Mononuclear cell (primary cell): ENCODE measurements around the gene DYNLT4. TPM values are rescaled to one million over a fixed set of nuclear protein-coding genes. Genes with fewer than 3 reads are reported as not detected.

ENCODE experiments used
- H3K27me3 ChIP-seq: 2 replicates; pipeline ENCODE4 v1.6.0; 2011; ENCODE audit warnings: low read length, control low read depth; ENCODE audit not compliant: insufficient read depth
- H3K4me1 ChIP-seq: 2 replicates; pipeline ENCODE4 v1.5.1; 2011; ENCODE audit warnings: mild to moderate bottlenecking, low read length, control low read depth; ENCODE audit not compliant: insufficient read depth
- H3K4me3 ChIP-seq: 2 replicates; pipeline ENCODE4 v1.5.1; 2011; ENCODE audit warnings: mild to moderate bottlenecking, low read length, moderate library complexity
- H3K9me3 ChIP-seq: 2 replicates; pipeline ENCODE4 v1.5.1; 2011; ENCODE audit warnings: low read depth, mild to moderate bottlenecking, control low read depth, low read length
- total RNA-seq: library from RNA; depleted of rRNA; stranded (reverse); fragments of >200 nt; gene quantifications from one replicate; pipeline ENCODE4 v1.2.3, GENCODE V29; 2012

Gene DYNLT4
- total RNA-seq, 1 donor, result 4.6 TPM

DNA sequence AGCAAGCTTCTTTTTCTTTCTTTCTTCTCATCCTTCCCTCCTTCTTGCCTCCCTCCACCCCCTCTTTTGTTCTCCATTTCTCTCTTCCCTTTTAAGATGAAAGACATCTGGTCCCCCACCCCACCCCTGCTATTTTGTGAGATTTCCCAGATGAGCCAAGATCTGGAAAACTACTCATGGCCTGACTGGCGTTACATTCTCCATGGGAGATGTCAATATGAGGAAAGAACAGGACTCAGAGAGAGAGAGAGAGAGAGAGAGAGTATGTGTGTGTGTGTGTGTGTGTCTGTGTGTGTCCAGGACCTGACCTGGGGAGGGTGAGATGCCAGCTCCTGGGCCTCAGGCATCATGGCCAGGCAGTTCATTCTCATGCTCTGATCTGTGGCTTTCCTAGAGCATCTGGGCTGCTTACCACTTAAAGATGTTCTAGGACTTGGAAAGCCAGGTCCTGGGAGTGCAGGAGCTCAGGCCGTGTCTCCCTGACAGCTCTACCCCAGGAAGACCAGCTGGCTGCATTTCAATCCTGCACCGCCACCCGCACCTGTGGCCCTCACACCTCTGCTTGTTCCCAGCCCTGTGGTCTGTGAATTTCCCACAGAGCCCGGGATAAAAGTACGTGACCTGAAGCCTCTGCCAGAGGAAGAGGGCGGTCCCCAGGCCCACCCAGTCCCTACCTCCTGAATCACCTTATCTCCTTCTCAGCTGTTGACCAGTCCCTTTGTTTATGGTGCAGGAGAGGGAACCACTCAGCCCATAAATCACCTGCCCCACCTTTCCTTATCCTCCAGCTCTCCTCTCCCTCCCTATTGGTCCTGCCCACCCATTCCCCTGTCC is 16.0 kb downstream of the DYNLT4 start:
- Histone ChIP-seq H3K27me3 (no peaks in the 10 kb centered on the region), H3K4me1 (peaks cover 5% of the 10 kb centered on the region), H3K4me3 (no peak overlapping the region), H3K9me3 (no peaks in the 10 kb centered on the region)

DNA sequence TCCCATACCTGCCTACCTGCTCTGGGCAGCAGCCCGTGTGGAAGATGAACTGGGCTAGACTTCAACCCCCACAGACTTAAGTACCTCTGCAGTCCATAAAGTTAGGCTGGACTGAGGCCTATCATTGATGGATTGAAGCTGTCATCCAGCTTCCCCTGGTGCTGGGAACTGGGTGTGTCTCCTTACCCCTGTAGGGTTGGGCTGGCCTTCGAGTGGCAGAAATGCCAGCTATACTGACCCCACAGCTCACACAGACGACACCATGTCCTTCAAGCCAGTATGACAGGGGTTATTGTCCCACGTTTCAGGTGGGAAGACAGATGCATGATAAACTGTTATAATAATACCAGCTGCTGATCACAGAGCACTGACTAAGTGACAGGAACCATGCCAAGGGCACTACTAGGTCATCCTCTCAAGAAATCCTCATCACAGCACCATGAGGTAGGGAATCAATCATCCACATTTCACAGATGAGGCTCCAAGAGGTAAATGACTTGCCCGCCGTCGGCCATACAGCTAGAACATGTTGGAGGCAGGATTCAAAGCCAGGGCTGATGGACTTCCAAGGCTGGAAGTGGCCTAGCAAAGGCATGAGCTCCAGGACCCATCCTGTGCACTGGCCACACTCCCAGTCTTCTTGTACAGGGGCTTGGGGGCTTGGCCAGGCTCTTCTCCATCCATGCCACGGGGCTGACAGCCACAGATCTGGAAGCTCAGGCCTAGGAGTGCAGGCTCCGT is 18.9 kb downstream of the DYNLT4 start, which contains the start of gene BEST4:
TSS of gene BEST4 (minus strand) at position 51 of the 741 bp plus-strand sequence. CDS start 465 bp downstream, outside the sequence.
- peaks cover 31% of the 10 kb centered on the region for H3K4me1 ChIP-seq
- no peaks in the 10 kb centered on the region for H3K9me3 ChIP-seq
- H3K27me3 ChIP-seq, result no peaks in the 10 kb centered on the region
- no peak within 1 kb of the TSS for H3K4me3 ChIP-seq

DNA sequence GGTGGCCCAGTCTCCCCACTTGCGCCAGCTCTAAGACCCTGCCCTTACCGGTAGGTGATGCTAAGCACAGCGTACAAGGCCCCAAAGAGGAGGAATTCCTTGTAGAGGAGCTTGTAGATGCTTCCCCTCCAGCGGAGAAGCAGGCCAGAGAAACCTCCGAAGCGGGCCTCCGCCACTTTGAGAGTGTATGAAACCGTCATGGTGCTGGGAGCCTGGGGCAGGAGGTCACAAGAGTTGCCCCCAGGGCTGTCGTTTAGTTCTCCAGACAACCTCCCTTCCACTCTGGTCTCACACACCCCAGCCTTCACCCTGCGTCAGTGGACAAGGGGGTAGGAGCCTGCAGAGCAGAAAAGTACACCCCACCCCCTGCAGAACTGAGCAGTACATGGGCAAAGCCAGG is 19.6 kb downstream of the DYNLT4 start:
- Histone ChIP-seq H3K4me3 (no peak overlapping the region), H3K27me3 (no peaks in the 10 kb centered on the region), H3K9me3 (no peaks in the 10 kb centered on the region), H3K4me1 (peaks cover 31% of the 10 kb centered on the region)

DNA sequence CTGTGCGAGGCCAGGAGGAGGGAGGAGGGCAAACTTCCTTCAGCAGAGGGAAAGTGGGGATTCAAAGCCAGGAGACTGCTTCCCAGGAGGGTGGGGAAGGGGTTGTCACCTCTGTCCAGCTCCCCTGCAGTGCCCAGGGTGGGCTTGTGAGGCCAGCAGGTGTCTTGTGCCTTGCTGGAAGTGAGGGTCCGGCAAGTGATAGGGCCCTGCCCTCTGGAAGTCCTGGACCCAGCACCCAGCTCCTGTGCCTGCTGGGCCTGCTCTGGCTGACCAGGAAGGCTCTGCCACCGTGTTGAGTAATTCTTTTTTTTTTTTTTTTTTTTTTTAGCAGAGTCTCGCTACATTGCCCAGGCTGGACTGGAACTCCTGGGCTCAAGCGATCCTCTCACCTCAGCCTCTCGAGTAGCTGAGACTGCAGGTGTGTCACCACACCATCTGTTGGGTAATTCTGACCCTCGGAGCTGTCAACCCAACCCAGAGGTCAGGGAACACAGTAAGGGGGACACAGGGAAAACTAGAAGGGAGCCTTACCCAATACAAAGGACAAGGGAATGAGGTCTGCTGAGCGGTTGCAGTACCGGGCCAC is 20.2 kb downstream of the DYNLT4 start:
- H3K4me1 ChIP-seq, result peaks cover 31% of the 10 kb centered on the region
- H3K27me3 ChIP-seq, result no peaks in the 10 kb centered on the region
- no peak overlapping the region for H3K4me3 ChIP-seq
- H3K9me3 ChIP-seq, result no peaks in the 10 kb centered on the region

DNA sequence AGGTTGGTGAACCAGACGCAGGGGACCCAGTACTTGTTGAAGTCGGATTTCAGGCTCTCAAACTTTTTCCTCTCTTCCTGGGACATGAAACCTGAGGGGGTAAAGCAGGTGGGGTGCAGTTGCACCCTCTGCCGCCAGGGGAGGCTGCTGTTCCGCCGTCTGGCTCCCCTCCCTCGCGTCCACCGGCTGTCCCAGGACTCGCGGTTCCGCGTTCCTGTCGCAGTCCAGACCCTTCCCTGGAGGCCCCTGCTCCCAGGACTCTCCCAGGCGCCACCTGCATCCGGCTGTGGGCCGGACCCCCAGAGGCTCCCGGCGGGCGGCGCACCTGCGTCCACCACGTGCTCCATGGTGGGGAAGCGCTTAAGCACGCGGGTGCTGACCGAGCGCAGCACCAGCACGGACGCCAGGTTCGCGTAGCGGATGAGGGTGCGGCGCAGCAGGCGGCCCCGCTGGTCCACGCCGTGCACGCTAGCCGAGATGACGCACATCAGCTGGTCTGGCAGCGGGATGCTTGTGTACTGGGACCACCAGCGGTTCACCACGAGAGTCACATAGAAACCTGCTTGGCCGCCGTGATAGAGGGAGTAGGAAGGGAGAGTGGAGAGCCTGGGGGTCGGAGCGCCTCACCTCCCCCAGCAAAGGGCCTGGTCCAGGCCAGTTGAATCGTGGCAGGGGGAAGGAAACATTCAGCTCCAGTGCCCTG is 20.9 kb downstream of the DYNLT4 start:
- H3K4me1 ChIP-seq, result peaks cover 31% of the 10 kb centered on the region
- no peaks in the 10 kb centered on the region for H3K9me3 ChIP-seq
- peak overlapping the region; percentile 36 for H3K4me3 ChIP-seq
- H3K27me3 ChIP-seq, result no peaks in the 10 kb centered on the region

DNA sequence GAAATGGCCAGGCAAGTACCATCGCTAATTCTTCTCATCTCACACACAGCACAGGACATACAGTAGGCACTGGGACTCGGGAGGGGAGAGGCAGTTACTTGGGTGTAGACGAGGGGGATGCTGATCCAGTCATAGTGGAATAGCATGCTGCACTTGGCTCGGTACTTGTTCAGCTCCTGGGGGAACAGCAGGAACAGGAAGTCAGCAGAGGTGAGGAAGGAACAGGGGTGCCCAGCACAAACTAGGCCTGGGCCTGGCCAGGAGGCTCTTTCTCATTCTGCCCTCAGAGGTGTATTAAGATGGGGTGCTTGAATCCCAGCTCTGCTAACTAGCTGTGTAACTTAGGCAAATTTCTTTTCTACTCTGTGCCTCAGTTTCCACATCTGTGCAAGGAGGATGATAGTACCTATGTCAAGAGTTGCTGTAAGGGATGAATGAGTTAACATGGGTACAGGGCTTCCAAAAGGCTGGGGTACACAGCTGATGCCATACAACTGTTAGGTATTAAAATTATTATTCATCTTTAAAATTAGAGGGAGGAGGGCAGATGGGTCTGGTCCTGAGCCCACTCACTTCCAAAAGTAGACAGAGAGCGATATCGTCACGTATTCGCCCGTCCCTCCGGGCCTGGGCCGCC is 21.5 kb downstream of the DYNLT4 start:
- H3K4me3 ChIP-seq, result peak overlapping the region; percentile 36
- H3K4me1 ChIP-seq, result peaks cover 31% of the 10 kb centered on the region
- no peaks in the 10 kb centered on the region for H3K27me3 ChIP-seq
- no peaks in the 10 kb centered on the region for H3K9me3 ChIP-seq

DNA sequence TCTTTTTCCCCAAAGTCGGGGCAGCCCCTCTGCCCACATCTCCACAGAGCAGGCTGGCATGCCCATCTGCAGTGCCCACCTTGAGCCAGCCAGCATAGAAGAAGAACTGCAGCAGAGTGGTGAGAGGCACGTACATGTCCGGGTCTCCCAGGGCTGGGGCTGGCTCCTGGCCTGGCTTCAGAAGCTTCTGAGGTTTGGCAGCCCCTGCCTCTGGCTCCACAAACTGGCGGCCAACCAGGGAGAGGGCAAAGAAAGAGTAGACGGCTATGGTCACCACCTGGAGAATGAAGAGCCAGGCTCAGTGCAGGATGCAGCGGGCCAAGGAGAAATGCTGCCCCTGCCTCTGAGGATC is 22.1 kb downstream of the DYNLT4 start:
- H3K9me3 ChIP-seq, result no peaks in the 10 kb centered on the region
- H3K4me1 ChIP-seq, result peaks cover 31% of the 10 kb centered on the region
- H3K27me3 ChIP-seq, result no peaks in the 10 kb centered on the region
- no peak overlapping the region for H3K4me3 ChIP-seq

DNA sequence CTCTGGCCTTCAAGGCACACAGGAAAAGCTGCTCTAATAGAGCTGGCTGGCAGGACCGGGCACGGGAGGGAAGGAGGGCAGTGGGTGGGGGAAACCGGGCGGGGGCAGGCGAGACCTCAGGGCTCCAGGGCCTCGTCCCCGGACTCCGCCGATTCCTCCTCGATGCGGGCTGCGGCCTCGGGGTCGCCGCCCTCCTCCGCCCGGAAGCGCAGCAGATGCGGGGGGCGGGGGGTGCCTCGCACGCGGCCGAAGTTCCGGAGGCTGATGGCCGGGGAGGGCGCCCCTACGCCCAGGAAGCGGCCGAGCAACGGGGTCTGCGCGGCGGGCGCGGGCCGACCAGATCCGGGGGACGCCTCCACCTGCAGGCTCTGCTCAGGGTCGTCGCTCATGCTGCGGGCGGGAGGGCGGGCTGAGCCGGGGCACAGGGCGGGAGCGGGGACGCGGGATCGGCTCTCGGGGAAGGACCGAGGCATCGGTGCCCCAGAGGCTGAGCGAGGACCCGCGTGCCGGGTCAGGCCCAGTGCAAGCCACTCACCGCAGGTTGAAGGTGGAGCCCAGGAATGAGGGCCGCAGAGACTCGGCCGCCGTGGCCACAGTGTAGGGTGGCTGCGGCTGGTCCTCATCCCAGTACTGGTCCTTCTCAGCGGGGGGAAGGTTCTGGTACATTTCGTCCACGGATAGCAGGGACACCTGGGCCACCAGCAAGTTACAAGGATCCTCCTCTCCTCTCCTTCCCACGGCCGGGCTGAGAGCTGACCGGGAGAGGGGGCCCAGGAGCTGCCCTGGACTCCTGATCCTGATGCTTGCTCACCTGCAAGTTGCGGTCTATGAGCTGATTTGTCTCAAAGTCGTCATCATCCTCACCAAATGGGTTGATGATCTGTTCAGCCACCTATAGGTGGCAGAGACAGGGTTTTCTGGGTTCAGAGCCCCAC is 22.8 kb downstream of the DYNLT4 start:
- Histone ChIP-seq H3K4me1 (peaks cover 31% of the 10 kb centered on the region), H3K4me3 (peak overlapping the region; percentile 22), H3K27me3 (no peaks in the 10 kb centered on the region), H3K9me3 (no peaks in the 10 kb centered on the region)

DNA sequence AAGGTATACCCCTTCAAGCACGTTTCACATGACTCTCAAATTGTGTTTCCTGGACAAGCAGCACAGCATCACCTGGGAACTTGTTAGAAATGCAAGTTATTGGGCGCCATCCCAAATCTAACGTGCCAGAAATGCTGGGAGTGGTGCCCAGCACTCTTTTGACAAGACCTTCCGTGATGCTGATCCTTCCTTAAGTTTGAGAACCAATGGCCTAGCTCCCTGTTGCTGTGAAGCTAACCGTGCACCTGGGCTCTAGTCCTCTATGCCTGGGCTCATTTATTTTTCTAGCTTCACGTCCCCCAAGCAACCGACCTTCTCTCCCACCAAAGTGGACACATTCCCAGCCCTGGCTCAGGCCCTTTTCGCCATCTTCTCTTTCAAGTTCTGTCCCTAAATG is 23.5 kb downstream of the DYNLT4 start:
- no peaks in the 10 kb centered on the region for H3K9me3 ChIP-seq
- H3K4me3 ChIP-seq, result peak overlapping the region; percentile 22
- H3K27me3 ChIP-seq, result no peaks in the 10 kb centered on the region
- peaks cover 31% of the 10 kb centered on the region for H3K4me1 ChIP-seq

DNA sequence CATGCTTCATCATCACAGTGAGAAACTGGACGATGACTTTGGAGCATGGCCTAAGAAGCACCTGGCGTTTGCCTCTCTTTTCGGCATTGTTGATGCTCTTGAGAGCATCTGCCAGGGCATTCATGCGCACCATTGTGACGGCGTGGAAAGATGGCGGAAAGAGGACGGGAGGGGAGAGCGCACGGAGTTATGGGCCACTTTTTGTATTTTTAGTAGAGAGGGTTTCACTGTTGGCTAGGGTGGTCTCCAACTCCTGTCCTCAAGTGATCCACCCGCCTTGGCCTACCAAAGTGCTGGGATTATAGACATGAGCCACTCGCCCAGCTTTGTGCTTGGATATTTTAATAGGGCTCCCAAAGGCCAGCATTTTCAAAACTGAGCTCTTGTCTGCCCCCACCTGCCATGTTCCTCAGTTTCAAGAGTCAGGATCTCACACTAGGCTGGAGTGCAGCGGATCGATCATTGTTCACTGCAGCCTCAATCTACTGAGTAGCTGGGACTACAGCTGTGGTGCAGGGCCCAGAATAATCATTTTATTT is 26.5 kb downstream of the DYNLT4 start:
- Histone ChIP-seq H3K4me3 (no peak overlapping the region), H3K4me1 (peaks cover 49% of the 10 kb centered on the region), H3K27me3 (no peaks in the 10 kb centered on the region), H3K9me3 (no peaks in the 10 kb centered on the region)

DNA sequence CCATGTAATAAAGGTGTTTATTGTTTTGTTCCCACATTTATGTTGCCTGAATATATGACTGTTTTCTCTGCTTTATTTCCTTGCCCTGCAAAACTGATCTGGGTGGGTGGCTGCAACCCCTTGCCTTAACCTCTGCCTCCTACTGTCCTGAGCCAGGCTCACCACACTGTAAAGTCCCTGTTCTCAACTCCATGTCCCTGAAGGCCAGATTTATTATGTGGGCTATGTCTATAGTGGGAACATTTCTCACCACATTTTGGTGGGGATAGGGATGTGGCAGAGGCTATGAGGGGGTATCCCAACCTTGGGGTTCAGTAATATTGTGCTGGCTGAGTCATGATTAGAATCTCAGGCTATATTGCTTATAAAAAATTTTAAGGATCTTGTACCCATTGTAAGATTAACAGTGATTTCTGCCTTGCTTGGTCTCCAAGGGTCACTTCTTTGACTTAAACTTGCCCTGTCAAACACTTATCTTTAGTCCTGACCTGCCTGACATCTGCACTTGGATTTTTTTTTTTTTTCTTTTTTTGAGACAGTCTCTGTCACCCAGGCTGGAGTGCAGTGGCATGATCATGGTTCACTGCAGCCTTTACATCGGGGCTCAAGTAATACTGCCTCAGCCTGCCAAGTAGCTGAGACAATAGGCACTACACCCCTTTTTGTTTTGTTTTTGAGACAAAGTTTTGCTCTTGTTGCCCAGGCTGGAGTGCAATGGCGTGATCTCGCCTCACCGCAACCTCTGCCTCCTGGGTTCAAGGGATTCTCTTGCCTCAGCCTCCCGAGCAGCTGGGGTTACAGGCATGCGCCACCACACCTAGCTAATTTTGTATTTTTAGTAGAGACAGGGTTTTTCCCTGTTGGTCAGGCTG is 28.2 kb downstream of the DYNLT4 start:
- H3K27me3 ChIP-seq, result no peaks in the 10 kb centered on the region
- peaks cover 42% of the 10 kb centered on the region for H3K4me1 ChIP-seq
- no peaks in the 10 kb centered on the region for H3K9me3 ChIP-seq
- H3K4me3 ChIP-seq, result no peak overlapping the region

DNA sequence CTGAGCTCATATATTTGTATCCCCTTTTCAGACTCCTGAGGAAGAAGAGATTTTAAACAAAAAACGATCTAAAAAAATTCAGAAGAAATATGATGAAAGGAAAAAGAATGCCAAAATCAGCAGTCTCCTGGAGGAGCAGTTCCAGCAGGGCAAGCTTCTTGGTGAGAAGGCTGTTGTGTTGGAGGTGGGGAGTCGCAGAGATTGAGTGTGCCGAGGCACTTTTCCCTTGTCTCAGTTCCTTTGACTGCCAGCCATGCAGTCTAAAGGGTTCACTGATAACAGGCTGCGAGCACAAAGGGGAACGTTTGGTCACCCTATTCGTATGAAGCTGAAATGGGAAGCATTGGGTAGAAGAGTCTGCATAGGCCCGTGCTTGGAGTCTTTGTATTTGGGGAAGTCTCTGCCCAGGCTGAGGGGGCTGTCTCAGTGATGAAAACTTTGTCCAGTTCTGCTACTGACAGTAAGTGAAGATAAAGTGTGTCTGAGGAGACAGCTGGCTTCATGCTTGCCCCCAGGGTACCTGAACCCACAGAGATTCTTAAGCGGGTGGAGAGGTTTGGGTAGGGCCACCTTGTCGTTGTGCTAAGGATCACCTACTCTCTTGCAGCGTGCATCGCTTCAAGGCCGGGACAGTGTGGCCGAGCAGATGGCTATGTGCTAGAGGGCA is 29.0 kb downstream of the DYNLT4 start:
- H3K27me3 ChIP-seq, result no peaks in the 10 kb centered on the region
- peaks cover 37% of the 10 kb centered on the region for H3K4me1 ChIP-seq
- H3K9me3 ChIP-seq, result no peaks in the 10 kb centered on the region
- no peak overlapping the region for H3K4me3 ChIP-seq
